Subcutaneous abdominal adipose tissue (tissue), 5 donors: ENCODE results near the gene BICC1.

Experiments used
- H3K27ac ChIP-seq: one replicate; pipeline ENCODE4 v1.7.0; 2013; ENCODE audit warnings: low read depth, mild to moderate bottlenecking, inconsistent platforms, low read length, moderate library complexity
- H3K27me3 ChIP-seq, 5 donors: one replicate each; pipeline ENCODE4 v1.7.0; 2013; ENCODE audit warnings: low read length in 5 of 5, inconsistent platforms in 1 of 5; ENCODE audit not compliant: control insufficient read depth in 5 of 5, insufficient read depth in 4 of 5
- H3K36me3 ChIP-seq, 5 donors: one replicate each; pipeline ENCODE4 v1.7.0; 2013; ENCODE audit warnings: low read length in 5 of 5; ENCODE audit not compliant: control insufficient read depth in 5 of 5, insufficient read depth in 5 of 5
- H3K4me1 ChIP-seq, 5 donors: one replicate each; pipeline ENCODE4 v1.7.0; 2013; ENCODE audit warnings: low read length in 5 of 5, mild to moderate bottlenecking in 3 of 5, moderate library complexity in 1 of 5; ENCODE audit not compliant: control insufficient read depth in 5 of 5, insufficient read depth in 5 of 5
- H3K4me3 ChIP-seq, 5 donors: one replicate each; pipeline ENCODE4 v1.7.0; 2013; ENCODE audit warnings: low read length in 5 of 5, low read depth in 1 of 5
- H3K9ac ChIP-seq, 5 donors: one replicate each; pipeline ENCODE4 v1.7.0; 2013; ENCODE audit warnings: low read length in 5 of 5, mild to moderate bottlenecking in 4 of 5, moderate library complexity in 3 of 5
- H3K9me3 ChIP-seq, 5 donors: one replicate each; pipeline ENCODE4 v1.7.0; 2013; ENCODE audit warnings: low read length in 5 of 5; ENCODE audit not compliant: control insufficient read depth in 5 of 5
- donor health status: healthy.
- donor health status: healthy.
- donor health status: healthy.
- donor health status: healthy.
- donor health status: healthy.

The BICC1 gene

GRCh38 chr10:58817201-58817846 is 304.7 kb downstream of the BICC1 start:
- peak overlapping the region; percentile 59 for H3K27ac ChIP-seq

DNA sequence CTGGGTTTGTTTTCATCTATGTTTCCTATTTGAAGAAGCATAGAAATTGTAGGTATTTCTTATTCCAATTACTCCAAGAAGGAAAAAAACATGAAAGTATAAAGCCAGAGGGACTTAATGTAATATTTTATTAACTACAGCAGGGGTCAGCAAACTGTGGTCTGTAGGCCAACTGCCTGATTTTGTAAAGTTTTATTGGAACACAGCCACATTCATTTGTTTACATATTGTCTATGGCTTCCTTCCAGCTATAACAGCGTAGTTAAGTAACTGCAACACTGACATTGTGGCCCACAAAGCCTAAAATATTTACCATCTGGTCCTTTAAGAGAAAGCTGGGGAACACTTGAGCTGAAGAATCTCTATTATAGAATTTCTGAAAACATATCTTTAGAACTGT is 306.2 kb downstream of the BICC1 start:
- Histone ChIP-seq H3K4me1 (peaks cover 0 to 35% (median 25%) of the 10 kb centered on the region in 5 donors), H3K9me3 (no peaks in the 10 kb centered on the region)

More at GRCh38 chr10:58817201-58817846, 304.7 kb downstream of the BICC1 start:
- H3K36me3 ChIP-seq: peaks cover 0 to 4% (median 0%) of the 10 kb centered on the region in 5 donors
- H3K4me1 ChIP-seq: peaks cover 0 to 35% (median 25%) of the 10 kb centered on the region in 5 donors
- H3K27me3 ChIP-seq: no peaks in the 10 kb centered on the region
- no peak overlapping the region for H3K4me3 ChIP-seq
- peak overlapping the region in 1 of 5 donors; percentile 48 for H3K9ac ChIP-seq
- H3K9me3 ChIP-seq: no peaks in the 10 kb centered on the region

GRCh38 chr10:58820386-58820785 is 307.7 kb downstream of the BICC1 start:
- Histone ChIP-seq H3K9ac (no peak overlapping the region), H3K36me3 (no peaks in the 10 kb centered on the region), H3K27ac (no peak overlapping the region), H3K4me3 (no peak overlapping the region), H3K9me3 (no peaks in the 10 kb centered on the region), H3K27me3 (no peaks in the 10 kb centered on the region), H3K4me1 (peaks cover 0 to 35% (median 25%) of the 10 kb centered on the region in 5 donors)

More for the DNA sequence above, 306.2 kb downstream of the BICC1 start:
- Histone ChIP-seq H3K36me3 (peaks cover 0 to 4% (median 0%) of the 10 kb centered on the region in 5 donors), H3K27me3 (no peaks in the 10 kb centered on the region), H3K9ac (no peak overlapping the region), H3K27ac (no peak overlapping the region), H3K4me3 (no peak overlapping the region)

- Histone ChIP-seq H3K9me3 (no peaks in the 10 kb centered on the region), H3K27ac (peak overlapping the region; percentile 1)
These were observed 308.4 kb downstream of the BICC1 start for GRCh38 chr10:58820861-58821751.

DNA sequence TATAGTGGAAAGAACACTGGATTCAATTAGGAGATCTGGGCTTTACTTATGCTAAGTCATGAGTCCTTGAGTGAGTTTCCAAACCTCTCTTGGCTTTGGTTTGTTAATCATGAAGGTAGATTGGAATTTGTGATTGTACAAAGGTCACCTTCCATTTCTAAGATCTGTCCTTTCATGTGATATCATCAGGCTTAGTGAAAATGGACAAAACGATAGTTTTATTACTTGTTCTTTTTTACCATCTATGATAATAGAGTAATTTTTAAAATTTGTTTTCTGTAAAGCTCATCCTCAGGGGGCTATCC is 309.0 kb downstream of the BICC1 start:
- H3K27me3 ChIP-seq: no peaks in the 10 kb centered on the region
- H3K4me1 ChIP-seq: peaks cover 0 to 26% (median 19%) of the 10 kb centered on the region in 5 donors
- no peaks in the 10 kb centered on the region for H3K9me3 ChIP-seq
- peak overlapping the region; percentile 1 for H3K27ac ChIP-seq
- no peaks in the 10 kb centered on the region for H3K36me3 ChIP-seq
- no peak overlapping the region for H3K9ac ChIP-seq
- no peak overlapping the region for H3K4me3 ChIP-seq

More at GRCh38 chr10:58820861-58821751, 308.4 kb downstream of the BICC1 start:
- no peak overlapping the region for H3K4me3 ChIP-seq
- no peak overlapping the region for H3K9ac ChIP-seq
- no peaks in the 10 kb centered on the region for H3K27me3 ChIP-seq
- peaks cover 0 to 32% (median 24%) of the 10 kb centered on the region in 5 donors for H3K4me1 ChIP-seq
- H3K36me3 ChIP-seq: no peaks in the 10 kb centered on the region

DNA sequence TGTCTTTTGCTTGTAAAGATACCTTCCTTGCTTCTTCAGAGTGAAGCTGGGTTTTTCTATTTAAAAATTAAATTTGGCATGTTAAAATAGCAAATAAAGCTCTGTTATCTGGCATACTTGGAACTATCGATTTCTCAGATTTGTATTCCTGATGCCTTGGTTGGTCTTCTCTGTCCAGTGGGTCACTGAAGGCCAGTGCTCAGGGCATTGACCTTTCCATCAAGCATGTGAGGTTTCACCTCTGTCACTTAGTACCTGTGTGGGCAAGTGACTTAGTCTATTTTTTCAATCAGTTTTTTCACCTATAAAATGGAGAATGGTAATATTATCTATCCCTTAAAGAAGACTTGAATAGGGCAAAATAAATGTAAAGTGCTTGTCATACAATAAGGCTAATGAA is 311.3 kb downstream of the BICC1 start:
- Histone ChIP-seq H3K9me3 (no peaks in the 10 kb centered on the region), H3K27ac (no peak overlapping the region), H3K4me1 (peaks cover 0 to 14% (median 11%) of the 10 kb centered on the region in 5 donors), H3K36me3 (no peaks in the 10 kb centered on the region), H3K4me3 (no peak overlapping the region), H3K27me3 (no peaks in the 10 kb centered on the region), H3K9ac (no peak overlapping the region)

DNA sequence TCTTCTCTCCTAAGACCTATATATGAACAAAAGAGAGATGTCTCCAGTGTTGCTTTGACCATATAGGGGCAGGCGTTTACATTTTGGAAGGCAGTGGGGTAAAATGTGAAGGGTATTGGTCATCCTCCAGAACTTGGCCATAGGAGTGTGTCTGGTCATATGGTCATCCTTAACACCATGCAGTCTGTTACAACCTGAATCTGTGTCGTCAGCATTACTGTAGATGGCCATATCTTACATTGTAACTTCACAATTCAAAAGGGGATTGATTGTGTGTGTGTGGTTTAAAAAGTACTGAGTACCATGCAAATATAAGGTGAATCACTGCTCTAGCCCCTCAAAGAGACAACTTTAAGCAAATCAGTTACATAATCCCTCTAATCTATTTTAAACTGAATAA is 311.7 kb downstream of the BICC1 start:
- Histone ChIP-seq H3K27me3 (no peaks in the 10 kb centered on the region), H3K36me3 (no peaks in the 10 kb centered on the region), H3K4me3 (no peak overlapping the region), H3K9ac (no peak overlapping the region), H3K27ac (no peak overlapping the region), H3K4me1 (peaks cover 0 to 14% (median 11%) of the 10 kb centered on the region in 5 donors), H3K9me3 (no peaks in the 10 kb centered on the region)

- H3K27me3 ChIP-seq: no peaks in the 10 kb centered on the region
- H3K4me3 ChIP-seq: no peak overlapping the region
- no peak overlapping the region for H3K9ac ChIP-seq
- H3K9me3 ChIP-seq: no peaks in the 10 kb centered on the region
- H3K36me3 ChIP-seq: no peaks in the 10 kb centered on the region
- no peaks in the 10 kb centered on the region for H3K4me1 ChIP-seq
- H3K27ac ChIP-seq: no peak overlapping the region
These were observed 314.0 kb downstream of the BICC1 start for GRCh38 chr10:58826694-58827093.

DNA sequence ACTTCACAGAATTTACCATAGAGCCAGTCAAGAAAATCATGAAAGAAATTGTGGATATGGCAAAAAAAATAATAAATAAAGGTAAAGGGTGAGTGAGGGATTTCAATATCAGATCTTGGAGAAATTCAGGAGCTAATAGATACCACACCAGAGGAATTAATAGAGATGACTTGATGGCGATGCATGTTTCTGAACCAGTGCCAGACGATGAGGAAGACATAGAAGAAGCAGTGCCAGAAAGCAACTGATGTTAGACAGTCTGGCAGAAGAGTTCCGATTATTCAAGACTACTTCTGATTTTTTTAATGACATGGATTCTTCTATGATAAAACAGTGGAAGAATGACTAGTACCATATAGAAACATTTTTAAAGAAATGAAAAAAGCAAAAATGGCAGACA is 314.7 kb downstream of the BICC1 start:
- Histone ChIP-seq H3K9me3 (no peaks in the 10 kb centered on the region), H3K27me3 (no peaks in the 10 kb centered on the region), H3K27ac (no peak overlapping the region), H3K9ac (no peak overlapping the region), H3K36me3 (no peaks in the 10 kb centered on the region), H3K4me1 (no peaks in the 10 kb centered on the region), H3K4me3 (no peak overlapping the region)

- Histone ChIP-seq H3K4me1 (no peaks in the 10 kb centered on the region), H3K27me3 (no peaks in the 10 kb centered on the region), H3K27ac (no peak overlapping the region), H3K9me3 (no peaks in the 10 kb centered on the region), H3K36me3 (no peaks in the 10 kb centered on the region), H3K4me3 (no peak overlapping the region), H3K9ac (no peak overlapping the region)
These were observed 317.2 kb downstream of the BICC1 start for GRCh38 chr10:58829839-58830238.
